GM12875 (cell line): ENCODE results near the gene CNMD.
"Not testable (repeated sequence)": the region's sequence is repeated elsewhere in the genome, so short reads cannot be mapped to it uniquely, and the experiment has no call there.

Experiments
- H3K4me3 ChIP-seq: one replicate; pipeline ENCODE4 v1.5.1; 2011; ENCODE audit warnings: low read depth, low read length, control low read depth
- CTCF ChIP-seq: IDR thresholded peaks from 2 replicates; pipeline ENCODE4 v1.5.1; 2011; ENCODE audit warnings: low read depth, mild to moderate bottlenecking, control low read depth, inconsistent platforms, low read length, moderate library complexity, borderline replicate concordance; ENCODE audit not compliant: insufficient read depth

The CNMD gene

GRCh38 chr13:52696566-52696965 lies 43.1 kb downstream of the CNMD start:
- no peak overlapping the region for H3K4me3 ChIP-seq
- no peak for TF ChIP-seq CTCF

GRCh38 chr13:52695856-52696255 lies 43.8 kb downstream of the CNMD start:
- TF ChIP-seq CTCF = no peak
- no peak overlapping the region for H3K4me3 ChIP-seq

GRCh38 chr13:52686376-52686775 lies 53.2 kb downstream of the CNMD start:
- TF ChIP-seq CTCF = no peak
- no peak overlapping the region for H3K4me3 ChIP-seq

GRCh38 chr13:52685806-52686205 lies 53.8 kb downstream of the CNMD start:
- H3K4me3 ChIP-seq = not testable (repeated sequence)

- H3K4me3 ChIP-seq = no peak overlapping the region
- no peak for TF ChIP-seq CTCF
These were observed 61.8 kb downstream of the CNMD start for GRCh38 chr13:52677823-52678222.

GRCh38 chr13:52673465-52673864 lies 66.2 kb downstream of the CNMD start:
- no peak for TF ChIP-seq CTCF
- H3K4me3 ChIP-seq = no peak overlapping the region

GRCh38 chr13:52670726-52671125 lies 68.9 kb downstream of the CNMD start:
- no peak for TF ChIP-seq CTCF

GRCh38 chr13:52669677-52670076 lies 69.9 kb downstream of the CNMD start:
- no peak overlapping the region for H3K4me3 ChIP-seq
- no peak for TF ChIP-seq CTCF

More at GRCh38 chr13:52670726-52671125, 68.9 kb downstream of the CNMD start:
- no peak overlapping the region for H3K4me3 ChIP-seq
